Measurements from ENCODE around the gene GAMT.

Gene GAMT

DNA sequence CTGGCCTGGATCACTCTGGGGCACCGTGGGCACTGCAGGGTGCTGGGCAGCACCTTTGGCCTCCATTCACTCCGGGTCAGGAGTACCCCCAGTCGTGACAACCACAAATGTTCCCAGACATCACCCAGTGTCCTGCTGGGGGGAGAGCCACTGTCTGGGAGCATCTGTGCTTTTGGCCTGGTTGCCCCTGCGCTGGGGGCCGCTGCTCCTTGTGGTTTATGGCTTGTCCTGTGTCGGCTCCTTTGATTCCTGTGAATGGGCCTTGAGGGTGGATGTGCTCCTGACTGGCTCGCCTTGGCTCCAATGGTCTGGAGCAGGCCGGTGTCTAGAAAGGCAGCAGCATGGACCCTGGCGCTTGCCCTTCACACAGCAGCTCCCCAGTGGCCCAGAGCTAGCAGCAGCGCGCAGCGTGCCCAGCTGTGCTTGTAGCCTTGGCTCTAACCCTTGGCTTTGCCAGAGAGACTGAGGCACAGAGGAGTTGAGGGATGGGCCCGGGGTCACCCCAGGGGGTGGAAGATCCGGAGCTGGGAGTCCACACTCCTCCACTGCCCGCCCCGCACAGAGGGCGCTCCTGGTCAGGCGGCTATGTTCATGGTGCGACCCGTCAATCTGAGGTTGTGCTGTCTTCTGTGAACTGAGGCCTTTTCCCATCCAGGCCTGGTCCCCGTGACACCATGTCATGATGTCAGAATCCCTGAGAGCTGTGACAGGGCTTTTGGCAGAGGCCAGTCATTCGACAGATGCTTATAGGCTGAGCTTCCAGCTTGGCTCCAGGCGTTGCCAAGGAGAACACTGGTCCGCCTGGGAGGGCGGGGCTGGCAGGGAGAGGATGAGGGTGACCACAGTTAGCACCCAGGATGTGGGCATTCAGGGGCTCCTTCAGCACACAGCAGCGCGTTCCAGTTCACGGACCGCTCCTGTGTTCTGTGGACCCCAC, 10.2 kb upstream of the GAMT start:
- Histone ChIP-seq H3K9ac (peak overlapping the region; percentile 100; the same call in 1 of the 2 replicates), H3K4me2 (peak overlapping the region; percentile 93), H3K36me3 (peaks cover 75% of the 10 kb centered on the region), H3K27ac (0 out of 2 replicates have a peak overlapping the region, but pooled peaks have one; percentile 100), H4K20me1 (peaks cover 82% of the 10 kb centered on the region), H3K4me3 (no peak overlapping the region), H3K9me3 (no peaks in the 10 kb centered on the region), H3K4me1 (peaks cover 75% of the 10 kb centered on the region), H3K27me3 (no peaks in the 10 kb centered on the region)
- no peak for TF ChIP-seq Cebpa-rat (IDR thresholded peaks at IDR 0.05)

DNA sequence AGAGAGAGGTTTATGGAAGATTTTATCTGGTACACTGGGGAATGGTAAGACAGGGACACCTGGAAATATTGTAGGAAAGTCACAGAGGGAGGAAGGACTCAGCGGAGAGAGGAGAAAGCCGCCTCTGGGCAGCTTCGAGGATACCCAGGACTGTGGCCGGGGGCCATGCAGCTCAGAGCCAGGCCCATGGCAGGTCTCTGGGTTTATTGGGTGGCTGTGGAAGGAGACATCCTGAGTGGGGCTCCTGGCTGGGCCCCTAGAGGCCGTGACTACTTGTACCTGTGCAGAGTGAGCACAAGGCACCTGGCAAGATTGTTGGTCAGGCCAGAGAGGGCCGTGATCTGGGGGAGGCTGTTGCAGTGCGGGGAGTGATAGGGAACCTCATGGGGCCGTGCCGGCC, 9.4 kb upstream of the GAMT start:
- Histone ChIP-seq H4K20me1 (peaks cover 75% of the 10 kb centered on the region), H3K27me3 (no peaks in the 10 kb centered on the region), H3K9me3 (no peaks in the 10 kb centered on the region), H3K27ac (0 out of 2 replicates have a peak overlapping the region, but pooled peaks have one; percentile 100), H3K4me2 (peak overlapping the region; percentile 93), H3K4me3 (0 out of 2 replicates have a peak overlapping the region, but pooled peaks have one; percentile 15), H3K9ac (peak overlapping the region; percentile 100; the same call in 1 of the 2 replicates), H3K4me1 (peaks cover 75% of the 10 kb centered on the region), H3K36me3 (peaks cover 68% of the 10 kb centered on the region)
- TF ChIP-seq Cebpa-rat (IDR thresholded peaks at IDR 0.05), result no peak

DNA sequence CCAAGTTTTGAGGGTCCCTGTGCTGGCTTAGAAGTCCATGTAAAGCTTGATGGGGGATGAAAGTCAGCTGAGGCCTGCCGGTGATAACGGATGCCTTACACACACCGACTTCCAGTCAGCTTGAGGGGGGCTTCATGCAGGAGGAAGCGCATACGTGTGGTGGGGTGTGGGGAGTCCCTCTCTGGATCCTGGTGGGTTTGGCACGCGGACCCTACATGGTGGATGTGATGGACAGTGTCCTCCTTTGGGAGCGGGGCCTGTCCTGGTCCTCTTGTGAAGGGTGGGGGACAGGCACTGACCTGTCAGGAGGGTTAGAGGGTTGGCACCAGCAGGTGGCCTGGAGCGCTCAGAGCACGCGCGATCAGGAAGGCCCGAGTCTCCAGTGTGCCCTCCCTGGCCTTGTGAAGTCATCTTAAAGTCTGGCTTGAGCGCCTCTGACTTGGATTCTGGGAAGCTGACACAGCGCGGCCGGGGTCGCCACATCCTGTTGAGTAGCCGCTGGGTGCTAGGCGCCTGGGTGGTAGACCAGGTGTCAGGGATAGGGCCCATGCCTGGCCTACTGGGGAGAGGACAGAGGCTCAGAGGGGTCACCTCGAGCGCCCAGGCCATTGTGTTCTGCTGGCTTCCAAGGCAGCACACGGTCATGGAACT, 8.9 kb upstream of the GAMT start:
- Histone ChIP-seq H3K4me2 (peak overlapping the region; percentile 93), H3K27ac (peak overlapping the region; percentile 100; the same call in 1 of the 2 replicates), H4K20me1 (peaks cover 69% of the 10 kb centered on the region), H3K9me3 (no peaks in the 10 kb centered on the region), H3K27me3 (no peaks in the 10 kb centered on the region), H3K36me3 (peaks cover 63% of the 10 kb centered on the region), H3K4me3 (peak overlapping the region; percentile 100; the same call in 1 of the 2 replicates), H3K4me1 (peaks cover 75% of the 10 kb centered on the region), H3K9ac (peak overlapping the region; percentile 100)
- no peak for TF ChIP-seq Cebpa-rat (IDR thresholded peaks at IDR 0.05)

DNA sequence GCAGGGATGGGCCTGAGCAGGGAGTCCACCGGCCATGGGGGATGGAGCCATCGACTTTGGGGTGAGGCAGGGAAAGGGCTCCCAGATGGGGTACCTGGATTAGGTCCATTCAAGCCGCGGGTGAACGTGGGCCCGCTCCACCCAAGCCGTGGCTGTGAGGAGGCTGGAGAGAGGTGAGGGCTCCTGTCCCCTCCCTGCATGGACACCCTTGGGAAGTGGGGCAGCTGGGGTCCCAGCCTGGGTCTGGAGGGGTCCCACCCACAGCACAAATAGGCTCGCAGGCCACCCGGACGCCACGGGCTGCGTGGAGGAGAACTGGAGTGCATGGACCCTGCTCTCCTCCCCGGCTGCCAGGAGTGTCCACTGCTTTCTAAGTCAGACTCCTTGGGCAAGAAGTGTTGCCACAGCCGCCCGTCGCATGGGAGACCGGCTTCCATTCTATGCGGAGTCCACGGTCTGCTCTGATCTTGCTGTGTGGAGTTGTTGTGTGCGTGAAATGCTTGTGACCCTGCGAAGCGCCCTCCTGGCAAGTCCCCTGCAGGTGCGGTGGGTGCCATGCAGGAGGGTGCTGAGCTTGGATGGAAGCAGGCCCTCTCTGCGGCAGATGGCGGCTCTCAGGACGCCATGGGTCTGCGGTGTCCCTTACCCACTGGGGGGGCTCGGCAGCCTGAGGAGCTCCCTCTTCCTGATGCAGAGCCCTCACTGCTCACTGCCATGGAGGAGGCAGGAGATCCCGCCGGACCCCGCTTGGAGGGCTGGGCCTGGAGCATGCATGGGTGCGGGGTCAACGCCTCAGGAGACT, 8.1 kb upstream of the GAMT start:
- TF ChIP-seq Cebpa-rat (IDR thresholded peaks at IDR 0.05), result no peak

DNA sequence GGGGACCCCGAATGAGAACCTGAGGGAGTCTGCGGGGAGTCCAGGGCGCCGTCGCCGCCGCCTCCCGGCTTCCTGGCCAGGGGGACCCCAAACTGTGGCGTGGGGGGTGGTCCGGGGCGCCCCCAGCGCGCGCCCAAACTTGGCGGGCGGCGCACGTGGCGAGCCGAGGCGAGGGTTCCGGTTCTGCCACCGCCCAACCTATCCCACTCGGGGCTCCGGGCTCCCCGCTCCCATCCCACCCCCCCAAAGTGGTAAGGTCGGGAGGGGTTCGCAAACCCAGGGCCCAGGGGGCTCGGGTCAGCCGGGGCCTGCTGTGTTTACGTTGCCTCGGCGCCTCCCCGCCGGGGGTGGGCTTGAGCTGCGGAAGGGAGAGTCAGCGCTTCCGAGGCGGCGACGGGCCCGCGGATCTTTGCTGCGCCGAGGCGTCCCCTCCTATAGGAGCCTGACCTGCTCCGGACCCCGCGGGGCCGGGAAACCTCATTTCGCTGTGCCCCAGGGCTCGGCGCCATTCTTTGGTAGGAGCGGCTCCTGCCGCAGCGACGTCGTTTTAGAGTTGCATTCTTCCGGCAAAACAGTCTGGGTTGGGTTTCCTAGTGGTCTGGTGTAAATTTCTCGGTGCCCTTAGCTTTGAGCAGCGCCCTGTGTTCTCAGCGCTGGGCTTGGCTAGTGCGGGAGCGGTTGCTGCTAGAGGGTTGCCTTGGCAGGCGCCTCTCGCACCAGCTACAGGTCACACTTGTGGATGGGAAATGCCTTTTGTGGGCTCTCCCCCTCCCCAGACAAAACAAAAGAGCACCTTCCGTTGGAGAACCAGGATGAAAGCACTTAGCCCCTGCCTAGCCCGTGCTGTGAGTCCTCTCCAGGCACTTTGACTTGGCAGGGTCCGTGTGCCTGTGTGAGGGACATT, 7.2 kb upstream of the GAMT start:
- Histone ChIP-seq H3K4me3 (peak overlapping the region; percentile 100), H3K9ac (peak overlapping the region; percentile 100), H4K20me1 (peaks cover 52% of the 10 kb centered on the region), H3K4me1 (peaks cover 77% of the 10 kb centered on the region), H3K27me3 (no peaks in the 10 kb centered on the region), H3K4me2 (peak overlapping the region; percentile 93), H3K36me3 (peaks cover 46% of the 10 kb centered on the region), H3K27ac (peak overlapping the region; percentile 100), H3K9me3 (no peaks in the 10 kb centered on the region)
- TF ChIP-seq Cebpa-rat (IDR thresholded peaks at IDR 0.05), result no peak

More for the DNA sequence above, 8.1 kb upstream of the GAMT start:
- Histone ChIP-seq H3K4me1 (peaks cover 75% of the 10 kb centered on the region), H3K9ac (peak overlapping the region; percentile 100), H3K4me3 (peak overlapping the region; percentile 100), H3K27me3 (no peaks in the 10 kb centered on the region), H4K20me1 (peaks cover 61% of the 10 kb centered on the region), H3K36me3 (peaks cover 55% of the 10 kb centered on the region), H3K4me2 (peak overlapping the region; percentile 93), H3K27ac (peak overlapping the region; percentile 100), H3K9me3 (no peaks in the 10 kb centered on the region)

DNA sequence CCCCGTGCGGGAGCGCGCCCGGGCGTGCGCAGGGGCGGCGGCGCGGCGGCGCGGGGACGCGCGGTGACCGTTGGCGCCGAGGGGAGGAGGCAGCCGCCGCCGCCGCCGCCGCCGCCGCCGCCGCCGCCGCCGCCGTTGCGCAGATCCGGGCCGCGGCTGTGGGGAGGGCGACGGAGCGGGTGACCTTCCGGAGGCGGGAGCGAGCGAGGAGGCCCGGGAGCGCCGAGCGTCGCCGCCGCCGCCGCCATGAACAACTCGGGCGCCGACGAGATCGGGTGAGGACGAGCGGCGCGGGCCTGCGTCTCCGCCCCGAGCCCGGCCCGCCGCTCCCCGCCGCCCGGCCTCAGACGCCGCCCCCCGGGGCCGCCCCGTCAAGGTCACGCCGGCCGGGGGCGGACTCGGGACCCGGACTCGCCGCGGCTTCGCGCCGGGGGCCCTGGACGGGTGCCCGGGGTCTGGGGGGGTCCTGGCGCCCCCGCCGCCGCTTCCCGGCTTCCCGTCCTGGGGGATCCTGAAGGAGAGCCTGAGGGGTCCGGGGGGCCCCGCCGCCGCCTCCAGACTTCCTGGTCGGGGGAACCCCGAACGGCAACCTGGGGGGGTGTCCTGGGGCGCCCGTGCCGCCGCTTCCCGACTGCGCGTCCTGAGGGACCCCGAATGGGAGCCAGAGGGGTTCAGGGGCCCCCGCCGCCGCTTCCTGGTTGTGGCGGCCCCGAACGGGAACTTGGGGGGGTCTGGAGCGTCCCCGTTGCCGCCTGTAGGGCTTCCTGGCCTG, 6.4 kb upstream of the GAMT start, which contains the start of gene DAZAP1:
Gene DAZAP1 (plus strand): TSS at position 59 of the 772 bp plus-strand sequence. CDS start 188 bp downstream, at position 247.
- Histone ChIP-seq H3K4me3 (peak within 1 kb of the TSS; percentile 100), H3K27me3 (no peaks in the 10 kb centered on the region), H3K4me2 (peak within 1 kb of the TSS; percentile 93), H3K36me3 (peaks cover 38% of the 10 kb centered on the region), H3K9me3 (no peaks in the 10 kb centered on the region), H4K20me1 (peaks cover 44% of the 10 kb centered on the region), H3K9ac (peak within 1 kb of the TSS; percentile 100), H3K27ac (peak within 1 kb of the TSS; percentile 100), H3K4me1 (peaks cover 77% of the 10 kb centered on the region)
- no peak for TF ChIP-seq Cebpa-rat (IDR thresholded peaks at IDR 0.05)

DNA sequence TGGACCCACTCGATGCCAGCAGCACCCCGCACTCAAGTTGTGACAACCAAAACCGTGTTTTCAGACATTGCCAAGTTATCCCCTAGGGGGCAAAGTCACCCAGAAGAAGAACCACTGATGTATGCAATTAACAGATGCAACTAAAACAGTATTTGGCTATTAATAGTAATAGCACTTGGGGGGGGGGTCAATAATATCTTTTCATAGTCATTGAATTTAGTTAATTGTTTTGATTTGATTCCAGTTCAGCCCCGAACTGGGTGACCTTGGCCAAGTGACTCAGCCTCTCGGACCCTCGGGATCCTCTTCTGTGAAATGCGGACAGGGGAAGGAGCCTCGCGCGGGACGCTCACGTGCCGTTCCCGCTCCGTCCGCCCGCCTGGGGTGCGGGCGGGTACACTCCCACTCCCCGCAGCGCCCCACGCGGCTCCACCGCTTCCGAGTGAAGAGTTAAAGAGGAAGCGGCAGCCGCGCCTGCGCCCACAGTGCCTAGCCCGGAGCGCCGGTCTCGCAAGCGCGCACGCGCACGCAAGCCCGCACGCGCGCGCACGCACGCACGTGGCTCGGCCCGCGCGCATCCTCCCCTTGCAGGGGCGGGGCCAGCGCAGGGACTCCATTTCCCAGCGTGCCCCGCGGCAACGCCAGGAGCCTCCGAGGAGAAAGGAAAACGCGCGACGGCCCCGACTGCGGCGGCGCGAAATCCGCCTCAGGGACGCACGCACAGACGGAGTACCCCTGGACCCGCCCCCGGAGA, 5.6 kb upstream of the GAMT start:
- Histone ChIP-seq H3K4me2 (peak overlapping the region; percentile 79), H3K27me3 (no peaks in the 10 kb centered on the region), H3K9ac (peak overlapping the region; percentile 100), H3K36me3 (peaks cover 30% of the 10 kb centered on the region), H4K20me1 (peaks cover 36% of the 10 kb centered on the region), H3K27ac (peak overlapping the region; percentile 100), H3K4me1 (peaks cover 77% of the 10 kb centered on the region), H3K9me3 (no peaks in the 10 kb centered on the region), H3K4me3 (peak overlapping the region; percentile 100)
- TF ChIP-seq Cebpa-rat (IDR thresholded peaks at IDR 0.05), result no peak
